Measurements from ENCODE around the gene RNF20.

The RNF20 gene

GRCh38 chr9:101562966-101563365, 29.3 kb downstream of the RNF20 start (continued):
- no peak for TF ChIP-seq PRDM10 (tag by site-specific recombination; IDR thresholded peaks at IDR 0.05)
- no peak for TF ChIP-seq GLIS1 (tag by site-specific recombination; IDR thresholded peaks at IDR 0.05)
- no peak for TF ChIP-seq ZNF560 (tag by site-specific recombination; IDR thresholded peaks at IDR 0.05; ENCODE audit: borderline replicate concordance)
- TF ChIP-seq MEIS1 (CRISPR knock-in tag; IDR thresholded peaks at IDR 0.05; ENCODE audit: borderline replicate concordance): no peak
- no peak for TF ChIP-seq ZNF335 (tag by site-specific recombination; conservative IDR thresholded peaks at IDR 0.05)
- TF ChIP-seq PRDM1 (tag by site-specific recombination; IDR thresholded peaks at IDR 0.05): no peak
- TF ChIP-seq ZNF239 (tag by site-specific recombination; IDR thresholded peaks at IDR 0.05): no peak
- no peak for TF ChIP-seq ZNF837 (tag by site-specific recombination; IDR thresholded peaks at IDR 0.05)

- TF ChIP-seq ZNF175 (tag by site-specific recombination; IDR thresholded peaks at IDR 0.05) (no peak), SCRT2 (tag by site-specific recombination; IDR thresholded peaks at IDR 0.05) (peak; percentile 51)
- Histone ChIP-seq H3K9me3 (ENCODE audit: control insufficient read depth, insufficient read depth, low read depth, low read length) (no peaks in the 10 kb centered on the region), H3K4me1 (ENCODE audit: control insufficient read depth, insufficient read depth, low read length) (no peaks in the 10 kb centered on the region), H3K27ac (ENCODE audit: extremely low read depth, low read depth, low read length) (no peak overlapping the region), H3K4me3 (ENCODE audit: low read depth, low read length) (no peak overlapping the region), H3K36me3 (ENCODE audit: control insufficient read depth in 2 of 2, insufficient read depth in 1 of 2, low read length in 2 of 2) (peaks cover 7 to 83% of the 10 kb centered on the region in 2 experiments)
- CTCF ChIA-PET: interaction anchor here (0.6 to 4.0 kb wide), 5 partner anchors 9 to 105 kb away, joined by 3 to 23 read pairs (median 6); no protein-coding TSS in a partner anchor
- POLR2A ChIA-PET: no interaction called here
Observed at GRCh38 chr9:101564252-101564651, 30.6 kb downstream of the RNF20 start.

GRCh38 chr9:101566904-101567724, 33.5 kb downstream of the RNF20 start:
- ChIA-PET POLR2A (interaction anchor here (1.1 kb wide), 1 partner anchor 34 kb away, joined by 3 read pairs; the partner anchor contains the start of gene RNF20), CTCF (interaction anchor here (0.5 to 2.6 kb wide), 24 partner anchors 10 to 234 kb away, joined by 3 to 17 read pairs (median 4); partner anchors contain the start of gene RNF20)
- Histone ChIP-seq H3K4me1 (ENCODE audit: control insufficient read depth, insufficient read depth, low read length) (no peaks in the 10 kb centered on the region), H3K36me3 (ENCODE audit: control insufficient read depth in 2 of 2, insufficient read depth in 1 of 2, low read length in 2 of 2) (peaks cover 0 to 60% of the 10 kb centered on the region in 2 experiments; a peak in 2 of 3 replicates), H3K4me3 (ENCODE audit: low read depth, low read length) (no peak overlapping the region), H3K27ac (ENCODE audit: extremely low read depth, low read depth, low read length) (no peak overlapping the region), H3K9me3 (ENCODE audit: control insufficient read depth, insufficient read depth, low read depth, low read length) (no peaks in the 10 kb centered on the region)
- TF ChIP-seq ZNF654 (tag by site-specific recombination; IDR thresholded peaks at IDR 0.05; ENCODE audit: low read depth) (0 out of 2 replicates have a peak, but pooled peaks have one; percentile 11), GLI4 (tag by site-specific recombination; IDR thresholded peaks at IDR 0.05) (no peak), ZNF561 (tag by site-specific recombination; IDR thresholded peaks at IDR 0.05; ENCODE audit: borderline replicate concordance) (no peak), KLF8 (tag by site-specific recombination; IDR thresholded peaks at IDR 0.05) (no peak)

- no peak overlapping the region for H3K4me3 ChIP-seq (ENCODE audit: low read depth, low read length)
- H3K27ac ChIP-seq (ENCODE audit: extremely low read depth, low read depth, low read length): no peak overlapping the region
- CTCF ChIA-PET: interaction anchor here (0.5 to 2.6 kb wide), 20 partner anchors 9 to 128 kb away, joined by 3 to 17 read pairs (median 4); partner anchors contain the start of gene RNF20
- no peaks in the 10 kb centered on the region for H3K9me3 ChIP-seq (ENCODE audit: control insufficient read depth, insufficient read depth, low read depth, low read length)
- POLR2A ChIA-PET: no interaction called here
- no peaks in the 10 kb centered on the region for H3K4me1 ChIP-seq (ENCODE audit: control insufficient read depth, insufficient read depth, low read length)
- H3K36me3 ChIP-seq (ENCODE audit: control insufficient read depth in 2 of 2, insufficient read depth in 1 of 2, low read length in 2 of 2): peaks cover 0 to 53% of the 10 kb centered on the region in 2 experiments; a peak in 2 of 3 replicates
- no peak for TF ChIP-seq ZNF26 (tag by site-specific recombination; IDR thresholded peaks at IDR 0.05)
- no peak for TF ChIP-seq SALL2 (tag by site-specific recombination; IDR thresholded peaks at IDR 0.05; ENCODE audit: borderline replicate concordance)
- TF ChIP-seq ZBTB8A (tag by site-specific recombination; IDR thresholded peaks at IDR 0.05): no peak
- no peak for TF ChIP-seq ELK4 (IDR thresholded peaks at IDR 0.05; ENCODE audit: borderline replicate concordance, low read depth, low read length)
- no peak for TF ChIP-seq INSM2 (tag by site-specific recombination; IDR thresholded peaks at IDR 0.05)
Observed at GRCh38 chr9:101567725-101568350, 34.2 kb downstream of the RNF20 start.

All from HEK293 (cell line).